WTC11 (cell line): ENCODE data around the gene TMEM11. TPM values are rescaled to one million over a fixed set of nuclear protein-coding genes. Genes with fewer than 3 reads are reported as not detected.

ENCODE experiments used
- ATAC-seq: fragments of 200-7000 bp; cut with Tn5 transposase; 2 replicates; pipeline ENCODE4 v1.10.0; 2021; ENCODE audit warnings: mild to moderate bottlenecking, moderate library complexity
- CTCF ChIA-PET: fragments of 300-600 bp; sonication (Branson Sonifier 250); formaldehyde crosslinking; loops from one replicate; lab custom pipeline; 2021; ENCODE audit warnings: antibody characterized with exemption; lab: Charles Lee
- POLR2A ChIA-PET: fragments of 350-600 bp; sonication (Branson Sonifier 250); formaldehyde crosslinking; loops from one replicate; lab custom pipeline; 2021; ENCODE audit warnings: antibody characterized with exemption; lab: Charles Lee
- DNase-seq: peaks from one replicate; pipeline ENCODE4 v3.0.0; 2021; ENCODE audit warnings: low spot score
- H3K27ac Mint-ChIP-seq: 2 replicates; pipeline ENCODE4 v1.8.0; 2021; ENCODE audit warnings: mixed read lengths
- H3K27me3 Mint-ChIP-seq: 2 replicates; pipeline ENCODE4 v1.8.0; 2021; ENCODE audit warnings: low read depth, mild to moderate bottlenecking, moderate library complexity, mixed read lengths
- H3K36me3 Mint-ChIP-seq: 2 replicates; pipeline ENCODE4 v1.8.0; 2021; ENCODE audit warnings: mixed read lengths
- H3K4me1 Mint-ChIP-seq: 2 replicates; pipeline ENCODE4 v1.8.0; 2022; ENCODE audit warnings: mixed read lengths
- H3K4me3 Mint-ChIP-seq: 2 replicates; pipeline ENCODE4 v1.8.0; 2021; ENCODE audit warnings: mild to moderate bottlenecking, moderate library complexity, mixed read lengths
- H3K9me3 Mint-ChIP-seq: 2 replicates; pipeline ENCODE4 v1.8.0; 2021; ENCODE audit warnings: mixed read lengths
- ATF1 ChIP-seq: sonication (generic); formaldehyde crosslinking; IDR thresholded peaks from 2 replicates; pipeline ENCODE4 v1.8.1; 2023; ENCODE audit warnings: mild to moderate bottlenecking, moderate library complexity, missing genetic modification reagents
- CREM ChIP-seq: sonication (generic); formaldehyde crosslinking; IDR thresholded peaks from 2 replicates; pipeline ENCODE4 v1.8.1; 2022; ENCODE audit warnings: mild to moderate bottlenecking, missing genetic modification reagents, moderate library complexity
- KAT7 ChIP-seq: sonication (generic); formaldehyde crosslinking; IDR thresholded peaks from 2 replicates; pipeline ENCODE4 v1.8.1; 2023; ENCODE audit warnings: missing genetic modification reagents, mild to moderate bottlenecking, borderline replicate concordance
- NFE2L1 ChIP-seq: sonication (generic); formaldehyde crosslinking; IDR thresholded peaks from 2 replicates; pipeline ENCODE4 v1.8.1; 2023; ENCODE audit warnings: missing genetic modification reagents
- NR2C2 ChIP-seq: sonication (generic); formaldehyde crosslinking; IDR thresholded peaks from 2 replicates; pipeline ENCODE4 v1.8.0; 2022; ENCODE audit warnings: mild to moderate bottlenecking, missing genetic modification reagents
- RORB ChIP-seq: fragments of 250-450 bp; sonication (Bioruptor Pico); IDR thresholded peaks from 2 replicates; pipeline ENCODE4 v1.9.0; 2021; ENCODE audit warnings: mild to moderate bottlenecking
- SP1 ChIP-seq: sonication (generic); formaldehyde crosslinking; conservative IDR thresholded peaks from 2 replicates; pipeline ENCODE4 v1.8.1; 2022; ENCODE audit warnings: missing genetic modification reagents
- TCF7 ChIP-seq: sonication (generic); formaldehyde crosslinking; IDR thresholded peaks from 2 replicates; pipeline ENCODE4 v1.8.0; 2022; ENCODE audit warnings: mild to moderate bottlenecking, low read depth, missing genetic modification reagents, moderate library complexity
- ZNF671 ChIP-seq: fragments of 250-450 bp; sonication (Bioruptor Pico); IDR thresholded peaks from 2 replicates; pipeline ENCODE4 v1.8.0; 2021; ENCODE audit warnings: mild to moderate bottlenecking
- total RNA-seq: library from RNA; stranded (reverse); gene quantifications from 3 replicates; pipeline ENCODE4 v1.2.3, GENCODE V29; 2021
- TF ChIP-seq, protein P1 (sequence below): sonication (generic); formaldehyde crosslinking; IDR thresholded peaks from 2 replicates; pipeline ENCODE4 v1.8.0; 2022; ENCODE audit warnings: missing genetic modification reagents
- TF ChIP-seq, protein P2 (sequence below): sonication (generic); formaldehyde crosslinking; IDR thresholded peaks from 2 replicates; pipeline ENCODE4 v1.8.1; 2023; ENCODE audit warnings: mild to moderate bottlenecking, missing genetic modification reagents, moderate library complexity
- TF ChIP-seq, protein P3 (sequence below): sonication (generic); formaldehyde crosslinking; conservative IDR thresholded peaks from 2 replicates; pipeline ENCODE4 v1.8.1; 2023; ENCODE audit warnings: mild to moderate bottlenecking, low read depth, missing genetic modification reagents, moderate library complexity
- TF ChIP-seq, protein P4 (sequence below): sonication (generic); formaldehyde crosslinking; IDR thresholded peaks from 2 replicates; pipeline ENCODE4 v1.8.0; 2022; ENCODE audit warnings: mild to moderate bottlenecking, missing genetic modification reagents
- TF ChIP-seq, protein P5 (sequence below): sonication (generic); formaldehyde crosslinking; conservative IDR thresholded peaks from 2 replicates; pipeline ENCODE4 v1.8.1; 2022; ENCODE audit warnings: mild to moderate bottlenecking, missing genetic modification reagents
- TF ChIP-seq, protein P6 (sequence below): sonication (generic); formaldehyde crosslinking; IDR thresholded peaks from 2 replicates; pipeline ENCODE4 v1.8.0; 2023; ENCODE audit warnings: mild to moderate bottlenecking, missing genetic modification reagents

Gene TMEM11
- total RNA-seq, 1 experiment from 2014 or later: 37.0 TPM

DNA sequence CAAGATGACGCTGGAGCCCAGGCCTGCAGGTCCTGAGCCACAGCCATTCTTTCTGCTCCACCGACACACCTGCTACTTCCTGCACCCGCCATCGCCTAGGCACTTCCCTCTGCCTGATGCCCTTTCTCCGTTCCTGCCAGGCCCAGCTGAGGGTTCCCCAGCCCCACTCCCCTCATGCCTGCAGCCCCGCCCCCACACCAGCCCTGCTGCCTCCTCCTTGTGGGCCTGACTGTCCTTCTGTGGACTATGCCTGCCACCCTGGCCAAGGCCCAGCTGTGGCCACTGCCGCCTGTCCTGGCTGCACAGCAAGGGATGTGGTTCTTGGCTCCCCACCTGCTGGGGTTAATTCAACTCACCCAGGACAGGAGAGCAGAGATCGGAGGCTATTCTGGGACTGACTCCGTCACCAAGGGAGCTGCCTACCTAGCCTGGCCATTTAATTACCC, 31.7 kb upstream of the TMEM11 start:
- TF ChIP-seq, protein P1, sequence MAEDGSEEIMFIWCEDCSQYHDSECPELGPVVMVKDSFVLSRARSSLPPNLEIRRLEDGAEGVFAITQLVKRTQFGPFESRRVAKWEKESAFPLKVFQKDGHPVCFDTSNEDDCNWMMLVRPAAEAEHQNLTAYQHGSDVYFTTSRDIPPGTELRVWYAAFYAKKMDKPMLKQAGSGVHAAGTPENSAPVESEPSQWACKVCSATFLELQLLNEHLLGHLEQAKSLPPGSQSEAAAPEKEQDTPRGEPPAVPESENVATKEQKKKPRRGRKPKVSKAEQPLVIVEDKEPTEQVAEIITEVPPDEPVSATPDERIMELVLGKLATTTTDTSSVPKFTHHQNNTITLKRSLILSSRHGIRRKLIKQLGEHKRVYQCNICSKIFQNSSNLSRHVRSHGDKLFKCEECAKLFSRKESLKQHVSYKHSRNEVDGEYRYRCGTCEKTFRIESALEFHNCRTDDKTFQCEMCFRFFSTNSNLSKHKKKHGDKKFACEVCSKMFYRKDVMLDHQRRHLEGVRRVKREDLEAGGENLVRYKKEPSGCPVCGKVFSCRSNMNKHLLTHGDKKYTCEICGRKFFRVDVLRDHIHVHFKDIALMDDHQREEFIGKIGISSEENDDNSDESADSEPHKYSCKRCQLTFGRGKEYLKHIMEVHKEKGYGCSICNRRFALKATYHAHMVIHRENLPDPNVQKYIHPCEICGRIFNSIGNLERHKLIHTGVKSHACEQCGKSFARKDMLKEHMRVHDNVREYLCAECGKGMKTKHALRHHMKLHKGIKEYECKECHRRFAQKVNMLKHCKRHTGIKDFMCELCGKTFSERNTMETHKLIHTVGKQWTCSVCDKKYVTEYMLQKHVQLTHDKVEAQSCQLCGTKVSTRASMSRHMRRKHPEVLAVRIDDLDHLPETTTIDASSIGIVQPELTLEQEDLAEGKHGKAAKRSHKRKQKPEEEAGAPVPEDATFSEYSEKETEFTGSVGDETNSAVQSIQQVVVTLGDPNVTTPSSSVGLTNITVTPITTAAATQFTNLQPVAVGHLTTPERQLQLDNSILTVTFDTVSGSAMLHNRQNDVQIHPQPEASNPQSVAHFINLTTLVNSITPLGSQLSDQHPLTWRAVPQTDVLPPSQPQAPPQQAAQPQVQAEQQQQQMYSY (CRISPR knock-in tag): peak; percentile 61; the same call in 1 of the 2 replicates
- TF ChIP-seq TCF7 (CRISPR knock-in tag): no peak
- ChIA-PET CTCF (no interaction called here), POLR2A (no interaction called here)
- no peak for DNase-seq
- ATAC-seq: no peak
- peaks cover 13% of the 10 kb centered on the region for H3K4me1 Mint-ChIP-seq
- no peaks in the 10 kb centered on the region for H3K27me3 Mint-ChIP-seq
- peak overlapping the region; percentile 27; the same call in 1 of the 2 replicates for H3K27ac Mint-ChIP-seq
- no peaks in the 10 kb centered on the region for H3K36me3 Mint-ChIP-seq
- H3K4me3 Mint-ChIP-seq: no peak overlapping the region
- H3K9me3 Mint-ChIP-seq: no peaks in the 10 kb centered on the region

DNA sequence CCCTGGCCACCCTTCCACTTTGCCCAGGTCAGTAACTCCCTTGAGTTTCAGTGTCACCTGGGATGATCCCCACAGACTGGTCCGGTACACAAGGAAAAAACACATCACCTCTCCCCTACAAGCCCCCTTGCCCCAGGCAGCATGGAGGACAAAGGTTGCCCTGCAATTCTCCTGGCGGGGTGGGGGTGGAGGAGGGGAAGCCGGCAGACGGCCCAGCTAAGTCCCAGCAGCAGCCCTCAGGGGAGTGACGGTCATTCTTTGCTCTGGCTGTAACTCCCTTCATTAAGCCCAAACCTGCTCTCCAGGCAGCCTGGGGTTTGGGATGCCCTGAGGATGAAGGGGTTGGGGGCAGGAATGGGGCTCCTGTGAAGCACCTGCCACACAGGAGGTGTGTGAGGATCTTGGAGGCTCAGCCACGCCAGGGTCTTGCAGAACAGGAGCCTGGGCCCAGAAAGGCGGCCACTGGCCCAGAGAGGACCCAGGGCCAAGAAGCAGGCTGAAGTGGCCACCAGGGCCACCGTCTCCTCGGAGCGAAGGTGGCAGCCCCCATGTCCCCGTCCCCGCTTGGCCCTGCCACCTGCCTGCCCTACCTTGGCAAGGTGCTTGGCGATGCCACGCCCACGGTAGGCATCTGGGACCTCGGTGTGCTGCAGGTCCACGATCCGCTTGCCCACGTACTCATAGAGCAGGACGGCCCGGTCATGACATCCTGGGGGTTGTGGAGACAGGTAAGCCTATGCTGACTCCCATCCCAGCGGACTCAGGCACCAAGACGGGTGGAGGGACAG, 29.7 kb upstream of the TMEM11 start:
- Mint-ChIP-seq H3K9me3 (no peaks in the 10 kb centered on the region), H3K27ac (no peak overlapping the region), H3K4me3 (no peak overlapping the region), H3K27me3 (no peaks in the 10 kb centered on the region), H3K4me1 (peaks cover 29% of the 10 kb centered on the region), H3K36me3 (no peaks in the 10 kb centered on the region)
- POLR2A ChIA-PET: no interaction called here
- ATAC-seq (no peak), DNase-seq (no peak)
- no peak for TF ChIP-seq ATF1 (CRISPR knock-in tag)
- no peak for TF ChIP-seq NR2C2 (CRISPR knock-in tag)
- TF ChIP-seq, protein P2, sequence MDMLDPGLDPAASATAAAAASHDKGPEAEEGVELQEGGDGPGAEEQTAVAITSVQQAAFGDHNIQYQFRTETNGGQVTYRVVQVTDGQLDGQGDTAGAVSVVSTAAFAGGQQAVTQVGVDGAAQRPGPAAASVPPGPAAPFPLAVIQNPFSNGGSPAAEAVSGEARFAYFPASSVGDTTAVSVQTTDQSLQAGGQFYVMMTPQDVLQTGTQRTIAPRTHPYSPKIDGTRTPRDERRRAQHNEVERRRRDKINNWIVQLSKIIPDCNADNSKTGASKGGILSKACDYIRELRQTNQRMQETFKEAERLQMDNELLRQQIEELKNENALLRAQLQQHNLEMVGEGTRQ (CRISPR knock-in tag): no peak
- TF ChIP-seq RORB (CRISPR knock-in tag): no peak
- TF ChIP-seq CREM (CRISPR knock-in tag): no peak
- TF ChIP-seq ZNF671 (CRISPR knock-in tag): no peak
- TF ChIP-seq KAT7 (CRISPR knock-in tag): no peak
- TF ChIP-seq NFE2L1: no peak
- TF ChIP-seq, protein P3, sequence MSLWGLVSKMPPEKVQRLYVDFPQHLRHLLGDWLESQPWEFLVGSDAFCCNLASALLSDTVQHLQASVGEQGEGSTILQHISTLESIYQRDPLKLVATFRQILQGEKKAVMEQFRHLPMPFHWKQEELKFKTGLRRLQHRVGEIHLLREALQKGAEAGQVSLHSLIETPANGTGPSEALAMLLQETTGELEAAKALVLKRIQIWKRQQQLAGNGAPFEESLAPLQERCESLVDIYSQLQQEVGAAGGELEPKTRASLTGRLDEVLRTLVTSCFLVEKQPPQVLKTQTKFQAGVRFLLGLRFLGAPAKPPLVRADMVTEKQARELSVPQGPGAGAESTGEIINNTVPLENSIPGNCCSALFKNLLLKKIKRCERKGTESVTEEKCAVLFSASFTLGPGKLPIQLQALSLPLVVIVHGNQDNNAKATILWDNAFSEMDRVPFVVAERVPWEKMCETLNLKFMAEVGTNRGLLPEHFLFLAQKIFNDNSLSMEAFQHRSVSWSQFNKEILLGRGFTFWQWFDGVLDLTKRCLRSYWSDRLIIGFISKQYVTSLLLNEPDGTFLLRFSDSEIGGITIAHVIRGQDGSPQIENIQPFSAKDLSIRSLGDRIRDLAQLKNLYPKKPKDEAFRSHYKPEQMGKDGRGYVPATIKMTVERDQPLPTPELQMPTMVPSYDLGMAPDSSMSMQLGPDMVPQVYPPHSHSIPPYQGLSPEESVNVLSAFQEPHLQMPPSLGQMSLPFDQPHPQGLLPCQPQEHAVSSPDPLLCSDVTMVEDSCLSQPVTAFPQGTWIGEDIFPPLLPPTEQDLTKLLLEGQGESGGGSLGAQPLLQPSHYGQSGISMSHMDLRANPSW (CRISPR knock-in tag): no peak
- TF ChIP-seq, protein P4, sequence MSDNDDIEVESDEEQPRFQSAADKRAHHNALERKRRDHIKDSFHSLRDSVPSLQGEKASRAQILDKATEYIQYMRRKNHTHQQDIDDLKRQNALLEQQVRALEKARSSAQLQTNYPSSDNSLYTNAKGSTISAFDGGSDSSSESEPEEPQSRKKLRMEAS (CRISPR knock-in tag): no peak
- TF ChIP-seq, protein P5, sequence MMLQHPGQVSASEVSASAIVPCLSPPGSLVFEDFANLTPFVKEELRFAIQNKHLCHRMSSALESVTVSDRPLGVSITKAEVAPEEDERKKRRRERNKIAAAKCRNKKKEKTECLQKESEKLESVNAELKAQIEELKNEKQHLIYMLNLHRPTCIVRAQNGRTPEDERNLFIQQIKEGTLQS (CRISPR knock-in tag): no peak
- TF ChIP-seq, protein P6, sequence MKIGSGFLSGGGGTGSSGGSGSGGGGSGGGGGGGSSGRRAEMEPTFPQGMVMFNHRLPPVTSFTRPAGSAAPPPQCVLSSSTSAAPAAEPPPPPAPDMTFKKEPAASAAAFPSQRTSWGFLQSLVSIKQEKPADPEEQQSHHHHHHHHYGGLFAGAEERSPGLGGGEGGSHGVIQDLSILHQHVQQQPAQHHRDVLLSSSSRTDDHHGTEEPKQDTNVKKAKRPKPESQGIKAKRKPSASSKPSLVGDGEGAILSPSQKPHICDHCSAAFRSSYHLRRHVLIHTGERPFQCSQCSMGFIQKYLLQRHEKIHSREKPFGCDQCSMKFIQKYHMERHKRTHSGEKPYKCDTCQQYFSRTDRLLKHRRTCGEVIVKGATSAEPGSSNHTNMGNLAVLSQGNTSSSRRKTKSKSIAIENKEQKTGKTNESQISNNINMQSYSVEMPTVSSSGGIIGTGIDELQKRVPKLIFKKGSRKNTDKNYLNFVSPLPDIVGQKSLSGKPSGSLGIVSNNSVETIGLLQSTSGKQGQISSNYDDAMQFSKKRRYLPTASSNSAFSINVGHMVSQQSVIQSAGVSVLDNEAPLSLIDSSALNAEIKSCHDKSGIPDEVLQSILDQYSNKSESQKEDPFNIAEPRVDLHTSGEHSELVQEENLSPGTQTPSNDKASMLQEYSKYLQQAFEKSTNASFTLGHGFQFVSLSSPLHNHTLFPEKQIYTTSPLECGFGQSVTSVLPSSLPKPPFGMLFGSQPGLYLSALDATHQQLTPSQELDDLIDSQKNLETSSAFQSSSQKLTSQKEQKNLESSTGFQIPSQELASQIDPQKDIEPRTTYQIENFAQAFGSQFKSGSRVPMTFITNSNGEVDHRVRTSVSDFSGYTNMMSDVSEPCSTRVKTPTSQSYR: no peak
- no peak for TF ChIP-seq SP1
- CTCF ChIA-PET: no interaction called here
